OCI-LY3 (cell line): ENCODE measurements around the gene HOXD12.
A peak's percentile ranks its signal among the peaks of the same experiment; 100 is the strongest.

Source experiments
- H2AFZ ChIP-seq: fragments of 200-600, 300-600 bp; shearing (Covaris generic); 2 replicates; pipeline ENCODE4 v1.6.0; 2014; ENCODE audit warnings: antibody characterized with exemption, low read depth, low read length
- H3K27ac ChIP-seq: fragments of 200-600, 300-600 bp; sonication (generic); 2 replicates; pipeline ENCODE4 v1.5.1; 2014; ENCODE audit warnings: mild to moderate bottlenecking, low read length, moderate library complexity, mixed read lengths
- H3K27me3 ChIP-seq: fragments of 200-600, 300-600 bp; sonication (generic); 2 replicates; pipeline ENCODE4 v1.6.1; 2014; ENCODE audit warnings: low read depth, low read length, mixed read lengths
- H3K36me3 ChIP-seq: fragments of 200-600, 300-600 bp; sonication (generic); replicated peaks from 2 replicates; pipeline ENCODE3; 2014; ENCODE audit warnings: low read depth, low read length, mixed read lengths
- H3K4me1 ChIP-seq: fragments of 300-600, 200-600 bp; sonication (generic); 2 replicates; pipeline ENCODE4 v1.6.1; 2014; ENCODE audit warnings: low read length, mixed read lengths
- H3K4me2 ChIP-seq: fragments of 200-600, 300-600 bp; sonication (generic); 2 replicates; pipeline ENCODE4 v1.6.1; 2014; ENCODE audit warnings: low read length, mixed read lengths
- H3K4me3 ChIP-seq: fragments of 300-600, 200-600 bp; sonication (generic); 2 replicates; pipeline ENCODE4 v1.5.1; 2014; ENCODE audit warnings: antibody characterized with exemption, mild to moderate bottlenecking, low read length, moderate library complexity
- H3K79me2 ChIP-seq: fragments of 300-600, 200-600 bp; shearing (Covaris generic); 2 replicates; pipeline ENCODE4 v1.6.1; 2014; ENCODE audit warnings: mild to moderate bottlenecking, low read length, mixed read lengths
- H3K9ac ChIP-seq: fragments of 300-600, 200-600 bp; shearing (Covaris generic); 2 replicates; pipeline ENCODE4 v1.6.0; 2014; ENCODE audit warnings: mild to moderate bottlenecking, low read length, moderate library complexity
- H3K9me3 ChIP-seq: fragments of 200-600, 300-600 bp; shearing (Covaris generic); 2 replicates; pipeline ENCODE4 v1.6.1; 2014; ENCODE audit warnings: low read length, mixed read lengths; ENCODE audit not compliant: insufficient read depth
- H4K20me1 ChIP-seq: fragments of 200-600, 300-600 bp; sonication (generic); 2 replicates; pipeline ENCODE4 v1.6.1; 2016; ENCODE audit warnings: low read length, mixed read lengths; ENCODE audit not compliant: insufficient read depth
- CTCF ChIP-seq: fragments of 200-600, 300-600 bp; sonication (generic); IDR thresholded peaks from 2 replicates; pipeline ENCODE4 v1.5.1; 2014; ENCODE audit warnings: antibody characterized with exemption, low read length, low read depth
- EZH2phosphoT487 ChIP-seq: fragments of 200-600 bp; shearing (Covaris generic); IDR thresholded peaks from 2 replicates; pipeline ENCODE4 v1.6.1; 2018; ENCODE audit warnings: antibody characterized with exemption, mixed run types, low read depth

HOXD12 gene

GRCh38 chr2:176085120-176085788 is 14.3 kb upstream of the HOXD12 start:
- Histone ChIP-seq H4K20me1 (no peaks in the 10 kb centered on the region), H2AFZ (no peak overlapping the region), H3K36me3 (no peaks in the 10 kb centered on the region), H3K4me2 (no peak overlapping the region), H3K9me3 (no peaks in the 10 kb centered on the region), H3K9ac (no peak overlapping the region), H3K4me3 (no peak overlapping the region), H3K79me2 (no peaks in the 10 kb centered on the region), H3K27me3 (no peaks in the 10 kb centered on the region; the same call in 1 of the 2 replicates), H3K27ac (no peak overlapping the region), H3K4me1 (no peaks in the 10 kb centered on the region)
- TF ChIP-seq CTCF (no peak), EZH2phosphoT487 (no peak)

GRCh38 chr2:176085861-176086771 is 13.5 kb upstream of the HOXD12 start:
- Histone ChIP-seq H3K4me2 (no peak overlapping the region), H3K4me3 (no peak overlapping the region), H4K20me1 (no peaks in the 10 kb centered on the region), H3K9me3 (no peaks in the 10 kb centered on the region), H3K79me2 (no peaks in the 10 kb centered on the region), H3K27ac (no peak overlapping the region), H3K4me1 (no peaks in the 10 kb centered on the region), H2AFZ (no peak overlapping the region), H3K9ac (no peak overlapping the region), H3K36me3 (no peaks in the 10 kb centered on the region), H3K27me3 (no peaks in the 10 kb centered on the region; the same call in 1 of the 2 replicates)
- TF ChIP-seq CTCF (peak; percentile 52), EZH2phosphoT487 (no peak)

- Histone ChIP-seq H3K4me3 (no peak overlapping the region), H3K79me2 (no peaks in the 10 kb centered on the region), H3K9ac (no peak overlapping the region), H3K4me2 (no peak overlapping the region), H2AFZ (no peak overlapping the region), H3K9me3 (no peaks in the 10 kb centered on the region), H3K36me3 (no peaks in the 10 kb centered on the region), H3K4me1 (no peaks in the 10 kb centered on the region), H3K27ac (no peak overlapping the region), H3K27me3 (no peaks in the 10 kb centered on the region; the same call in 1 of the 2 replicates), H4K20me1 (no peaks in the 10 kb centered on the region)
- TF ChIP-seq EZH2phosphoT487, result no peak
- TF ChIP-seq CTCF, result no peak
Measured at GRCh38 chr2:176087330-176088047, 12.1 kb upstream of the HOXD12 start.
